Measurements from ENCODE around the gene CIC. TPM values are rescaled to one million over a fixed set of nuclear protein-coding genes. Genes with fewer than 3 reads are reported as not detected.
"Not testable (repeated sequence)": the region's sequence is repeated elsewhere in the genome, so short reads cannot be mapped to it uniquely, and the experiment has no call there.

The CIC gene
- total RNA-seq, 1 experiment from 2014 or later: 60.7 TPM

GRCh38 chr19:42261763-42262162 lies 7.3 kb upstream of the CIC start:
- Histone ChIP-seq H4K20me1 (ENCODE audit: insufficient read depth) (no peaks in the 10 kb centered on the region), H3K9me3 (ENCODE audit: insufficient read depth, low read depth) (no peaks in the 10 kb centered on the region), H3K79me2 (ENCODE audit: low read depth) (no peaks in the 10 kb centered on the region), H3K36me3 (ENCODE audit: low read depth) (no peaks in the 10 kb centered on the region), H3K4me2 (no peak overlapping the region), H3K4me3 (no peak overlapping the region), H2AFZ (no peak overlapping the region), H3K27me3 (ENCODE audit: insufficient read depth, low read depth) (no peaks in the 10 kb centered on the region), H3F3A (ENCODE audit: insufficient read depth, low read depth) (peaks cover 13% of the 10 kb centered on the region), H3K27ac (no peak overlapping the region), H3K9me2 (ENCODE audit: insufficient read depth) (no peaks in the 10 kb centered on the region), H3K4me1 (replicated peaks; ENCODE audit: insufficient read depth) (peaks cover 6% of the 10 kb centered on the region; the same call in 1 of the 2 replicates)
- intact Hi-C loops (cut with micrococcal nuclease; ENCODE audit: unreplicated experiment): no loop called here
- no TSS peak for BruUV-seq (replicated peaks)
- no peak for TF ChIP-seq EZH2 (IDR thresholded peaks at IDR 0.05; ENCODE audit: low read depth)
- TF ChIP-seq, protein P1, sequence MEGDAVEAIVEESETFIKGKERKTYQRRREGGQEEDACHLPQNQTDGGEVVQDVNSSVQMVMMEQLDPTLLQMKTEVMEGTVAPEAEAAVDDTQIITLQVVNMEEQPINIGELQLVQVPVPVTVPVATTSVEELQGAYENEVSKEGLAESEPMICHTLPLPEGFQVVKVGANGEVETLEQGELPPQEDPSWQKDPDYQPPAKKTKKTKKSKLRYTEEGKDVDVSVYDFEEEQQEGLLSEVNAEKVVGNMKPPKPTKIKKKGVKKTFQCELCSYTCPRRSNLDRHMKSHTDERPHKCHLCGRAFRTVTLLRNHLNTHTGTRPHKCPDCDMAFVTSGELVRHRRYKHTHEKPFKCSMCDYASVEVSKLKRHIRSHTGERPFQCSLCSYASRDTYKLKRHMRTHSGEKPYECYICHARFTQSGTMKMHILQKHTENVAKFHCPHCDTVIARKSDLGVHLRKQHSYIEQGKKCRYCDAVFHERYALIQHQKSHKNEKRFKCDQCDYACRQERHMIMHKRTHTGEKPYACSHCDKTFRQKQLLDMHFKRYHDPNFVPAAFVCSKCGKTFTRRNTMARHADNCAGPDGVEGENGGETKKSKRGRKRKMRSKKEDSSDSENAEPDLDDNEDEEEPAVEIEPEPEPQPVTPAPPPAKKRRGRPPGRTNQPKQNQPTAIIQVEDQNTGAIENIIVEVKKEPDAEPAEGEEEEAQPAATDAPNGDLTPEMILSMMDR (conservative IDR thresholded peaks at IDR 0.05): no peak
- POLR2A ChIA-PET (ENCODE audit: unreplicated experiment): no interaction called here
- no peak for DNase-seq
- CTCF ChIA-PET: no interaction called here

DNA sequence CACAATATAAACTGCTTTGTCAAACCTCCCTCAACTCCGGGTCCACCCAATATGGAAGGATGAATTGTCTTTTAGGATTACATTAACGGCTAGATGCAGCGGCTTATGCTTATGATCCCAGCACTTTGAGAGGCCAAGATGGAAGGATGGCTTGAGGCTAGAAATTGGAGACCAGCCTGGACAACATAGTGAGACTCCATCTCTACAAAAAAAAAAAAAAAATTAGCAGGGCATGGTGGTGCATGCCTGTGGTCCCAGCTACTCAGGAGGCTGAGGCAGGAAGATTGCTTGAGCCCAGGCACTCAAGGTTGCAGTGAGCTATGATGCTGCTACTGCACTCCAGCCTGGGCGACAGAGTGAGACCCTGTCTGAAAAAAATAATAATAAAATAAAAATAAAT lies 2.9 kb upstream of the CIC start:
- CTCF ChIA-PET; H3K36me3 ChIP-seq (ENCODE audit: low read depth); BruUV-seq (replicated peaks); H3K4me2 ChIP-seq; H4K20me1 ChIP-seq (ENCODE audit: insufficient read depth); DNase-seq; H3K9me3 ChIP-seq (ENCODE audit: insufficient read depth, low read depth); H3K4me3 ChIP-seq; H3K9me2 ChIP-seq (ENCODE audit: insufficient read depth); H3F3A ChIP-seq (ENCODE audit: insufficient read depth, low read depth); H3K27ac ChIP-seq; intact Hi-C loops (cut with micrococcal nuclease; ENCODE audit: unreplicated experiment); H3K27me3 ChIP-seq (ENCODE audit: insufficient read depth, low read depth); H2AFZ ChIP-seq: not testable (repeated sequence)
- Histone ChIP-seq H3K4me1 (replicated peaks; ENCODE audit: insufficient read depth) (peaks cover 20% of the 10 kb centered on the region), H3K79me2 (ENCODE audit: low read depth) (peaks cover 14% of the 10 kb centered on the region)
- POLR2A ChIA-PET (ENCODE audit: unreplicated experiment): interaction anchor here (0.5 to 0.9 kb wide), 2 partner anchors 11 to 23 kb away, joined by 4 to 7 read pairs; no protein-coding TSS in a partner anchor

DNA sequence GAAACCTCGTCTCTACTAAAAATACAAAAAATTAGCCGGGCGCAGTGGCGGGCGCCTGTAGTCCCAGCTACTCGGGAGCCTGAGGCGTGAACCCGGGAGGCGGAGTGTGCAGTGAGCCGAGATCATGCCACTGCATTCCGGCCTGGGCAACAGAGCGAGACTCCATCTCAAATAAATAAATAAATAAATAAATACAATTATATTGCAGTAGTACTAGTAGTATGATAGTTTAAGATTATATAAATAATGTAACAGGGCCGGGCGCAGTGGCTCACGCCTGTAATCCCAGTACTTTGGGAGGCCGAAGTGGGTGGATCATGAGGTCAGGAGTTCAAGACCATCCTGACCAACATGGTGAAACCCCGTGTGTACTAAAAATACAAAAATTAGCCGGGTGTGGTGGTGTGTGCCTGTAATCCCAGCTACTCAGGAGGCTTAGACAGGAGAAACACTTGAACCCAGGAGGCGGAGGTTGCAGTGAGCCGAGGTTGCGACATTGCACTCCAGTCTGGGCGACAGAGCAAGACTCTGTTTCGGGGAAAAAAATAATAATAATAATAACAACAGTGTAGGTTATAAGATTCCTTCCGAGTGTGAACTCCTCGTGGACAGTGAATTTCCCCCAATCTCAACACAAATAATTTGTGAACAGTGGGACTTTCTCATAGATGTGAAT lies 2.0 kb upstream of the CIC start:
- peak overlapping the region; percentile 89; the same call in 1 of the 2 replicates for H2AFZ ChIP-seq
- POLR2A ChIA-PET (ENCODE audit: unreplicated experiment): not testable (repeated sequence)

GRCh38 chr19:42267644-42268141 lies 1.4 kb upstream of the CIC start:
- Histone ChIP-seq H4K20me1 (ENCODE audit: insufficient read depth) (no peaks in the 10 kb centered on the region), H3K9me3 (ENCODE audit: insufficient read depth, low read depth) (no peaks in the 10 kb centered on the region), H3K36me3 (ENCODE audit: low read depth) (no peaks in the 10 kb centered on the region), H3K4me3 (peak overlapping the region; percentile 76), H3K79me2 (ENCODE audit: low read depth) (peaks cover 19% of the 10 kb centered on the region), H3F3A (ENCODE audit: insufficient read depth, low read depth) (no peaks in the 10 kb centered on the region; the same call in 1 of the 2 replicates), H3K27ac (no peak overlapping the region), H2AFZ (peak overlapping the region; percentile 89), H3K4me2 (peak overlapping the region; percentile 93), H3K9me2 (ENCODE audit: insufficient read depth) (no peaks in the 10 kb centered on the region), H3K27me3 (ENCODE audit: insufficient read depth, low read depth) (no peaks in the 10 kb centered on the region), H3K4me1 (replicated peaks; ENCODE audit: insufficient read depth) (peaks cover 20% of the 10 kb centered on the region)
- intact Hi-C loops (cut with micrococcal nuclease; ENCODE audit: unreplicated experiment): loop anchor here (1.0 kb wide), 3 partner anchors 12 to 24 kb away; partner anchors contain the start of gene ERF
- CTCF ChIA-PET: no interaction called here
- no peak for DNase-seq
- POLR2A ChIA-PET (ENCODE audit: unreplicated experiment): no interaction called here
- TF ChIP-seq EZH2 (IDR thresholded peaks at IDR 0.05; ENCODE audit: low read depth): no peak
- TF ChIP-seq, protein P1 (conservative IDR thresholded peaks at IDR 0.05): no peak
- TSS peak; percentile 76 for BruUV-seq (replicated peaks)

More for the DNA sequence above, 2.0 kb upstream of the CIC start:
- BruUV-seq (replicated peaks); intact Hi-C loops (cut with micrococcal nuclease; ENCODE audit: unreplicated experiment); H3K36me3 ChIP-seq (ENCODE audit: low read depth); H3K27me3 ChIP-seq (ENCODE audit: insufficient read depth, low read depth); H3K9me2 ChIP-seq (ENCODE audit: insufficient read depth); H3K27ac ChIP-seq; H4K20me1 ChIP-seq (ENCODE audit: insufficient read depth); H3F3A ChIP-seq (ENCODE audit: insufficient read depth, low read depth); H3K9me3 ChIP-seq (ENCODE audit: insufficient read depth, low read depth); DNase-seq; CTCF ChIA-PET: not testable (repeated sequence)
- H3K4me3 ChIP-seq: peak overlapping the region; percentile 76; the same call in 1 of the 2 replicates
- peaks cover 19% of the 10 kb centered on the region for H3K79me2 ChIP-seq (ENCODE audit: low read depth)
- peaks cover 20% of the 10 kb centered on the region for H3K4me1 ChIP-seq (replicated peaks; ENCODE audit: insufficient read depth)
- H3K4me2 ChIP-seq: peak overlapping the region; percentile 93
